ENCODE data around the gene AP3B2. TPM values are rescaled to one million over a fixed set of nuclear protein-coding genes. Genes with fewer than 3 reads are reported as not detected.

Gene AP3B2
- total and polyA plus RNA-seq, 4 donors: 0.10 to 0.33 TPM; not detected in 2

DNA sequence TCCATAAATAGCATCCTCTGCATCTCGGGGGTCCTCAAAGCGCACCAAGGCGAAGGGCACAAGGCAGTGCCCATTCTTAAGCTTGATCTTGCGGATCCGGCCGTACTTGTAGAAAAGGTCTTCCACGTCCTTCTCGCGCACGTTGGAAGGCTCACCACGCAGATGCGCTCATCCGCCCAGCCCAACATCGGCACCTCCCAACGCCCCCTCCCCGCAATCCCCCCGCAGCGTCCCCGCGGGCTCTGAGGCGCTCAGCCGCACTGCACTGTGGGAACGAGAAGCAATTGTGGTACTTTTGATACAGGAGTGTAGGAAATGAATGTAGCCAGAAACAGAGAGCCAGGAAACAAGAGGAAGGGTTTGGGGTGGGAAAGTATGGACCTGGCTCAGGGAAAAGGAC lies 17.5 kb downstream of the AP3B2 start:
- Histone ChIP-seq H3K9ac (ENCODE audit: low read depth in 1 of 2, low read length in 2 of 2) (no peak overlapping the region), H3K27me3 (ENCODE audit: control insufficient read depth in 4 of 4, insufficient read depth in 4 of 4, low read length in 3 of 4) (peaks cover 0 to 2% (median 0%) of the 10 kb centered on the region in 4 donors), H3K9me3 (ENCODE audit: control insufficient read depth in 4 of 4, low read length in 3 of 4) (no peaks in the 10 kb centered on the region), H3K27ac (ENCODE audit: low read depth in 1 of 2, low read length in 2 of 2) (no peak overlapping the region), H3K36me3 (ENCODE audit: control insufficient read depth in 4 of 4, insufficient read depth in 3 of 4, low read depth in 1 of 4, low read length in 3 of 4) (no peaks in the 10 kb centered on the region), H3K4me1 (ENCODE audit: control insufficient read depth in 4 of 4, insufficient read depth in 4 of 4, low read length in 3 of 4) (no peaks in the 10 kb centered on the region), H3K4me3 (ENCODE audit: low read depth in 1 of 3, low read length in 3 of 3) (no peak overlapping the region)
- DNase-seq (ENCODE audit: low spot score): no peak
- WGBS: 85% methylated on average over 23 of the region's 23 CpGs
- no peak for TF ChIP-seq YY1 (IDR thresholded peaks at IDR 0.05)
- TF ChIP-seq TAF1 (conservative IDR thresholded peaks at IDR 0.05): no peak
- no peak for TF ChIP-seq RXRA (IDR thresholded peaks at IDR 0.05)
- TF ChIP-seq, protein P1, sequence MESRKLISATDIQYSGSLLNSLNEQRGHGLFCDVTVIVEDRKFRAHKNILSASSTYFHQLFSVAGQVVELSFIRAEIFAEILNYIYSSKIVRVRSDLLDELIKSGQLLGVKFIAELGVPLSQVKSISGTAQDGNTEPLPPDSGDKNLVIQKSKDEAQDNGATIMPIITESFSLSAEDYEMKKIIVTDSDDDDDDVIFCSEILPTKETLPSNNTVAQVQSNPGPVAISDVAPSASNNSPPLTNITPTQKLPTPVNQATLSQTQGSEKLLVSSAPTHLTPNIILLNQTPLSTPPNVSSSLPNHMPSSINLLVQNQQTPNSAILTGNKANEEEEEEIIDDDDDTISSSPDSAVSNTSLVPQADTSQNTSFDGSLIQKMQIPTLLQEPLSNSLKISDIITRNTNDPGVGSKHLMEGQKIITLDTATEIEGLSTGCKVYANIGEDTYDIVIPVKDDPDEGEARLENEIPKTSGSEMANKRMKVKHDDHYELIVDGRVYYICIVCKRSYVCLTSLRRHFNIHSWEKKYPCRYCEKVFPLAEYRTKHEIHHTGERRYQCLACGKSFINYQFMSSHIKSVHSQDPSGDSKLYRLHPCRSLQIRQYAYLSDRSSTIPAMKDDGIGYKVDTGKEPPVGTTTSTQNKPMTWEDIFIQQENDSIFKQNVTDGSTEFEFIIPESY (IDR thresholded peaks at IDR 0.05): no peak

- no peak for DNase-seq (ENCODE audit: low spot score)
- no peaks in the 10 kb centered on the region for H3K4me1 ChIP-seq (ENCODE audit: control insufficient read depth in 4 of 4, insufficient read depth in 4 of 4, low read length in 3 of 4)
- no peak overlapping the region for H3K27ac ChIP-seq (ENCODE audit: low read depth in 1 of 2, low read length in 2 of 2)
- TF ChIP-seq NR2F2 (IDR thresholded peaks at IDR 0.05) (no peak), HNF4G (IDR thresholded peaks at IDR 0.05) (no peak), TAF1 (conservative IDR thresholded peaks at IDR 0.05) (no peak), HNF4A (conservative IDR thresholded peaks at IDR 0.05) (no peak), JUND (IDR thresholded peaks at IDR 0.05) (no peak)
- no peaks in the 10 kb centered on the region for H3K9me3 ChIP-seq (ENCODE audit: control insufficient read depth in 4 of 4, low read length in 3 of 4)
- H3K36me3 ChIP-seq (ENCODE audit: control insufficient read depth in 4 of 4, insufficient read depth in 3 of 4, low read depth in 1 of 4, low read length in 3 of 4): no peaks in the 10 kb centered on the region
- H3K4me3 ChIP-seq (ENCODE audit: low read depth in 1 of 3, low read length in 3 of 3): no peak overlapping the region
- peaks cover 0 to 2% (median 0%) of the 10 kb centered on the region in 4 donors for H3K27me3 ChIP-seq (ENCODE audit: control insufficient read depth in 4 of 4, insufficient read depth in 4 of 4, low read length in 3 of 4)
- WGBS: 95% methylated on average over 8 of the region's 8 CpGs
- no peak overlapping the region for H3K9ac ChIP-seq (ENCODE audit: low read depth in 1 of 2, low read length in 2 of 2)
These were observed 20.5 kb downstream of the AP3B2 start for GRCh38 chr15:82689147-82689546.

GRCh38 chr15:82688691-82689090 lies 21.0 kb downstream of the AP3B2 start:
- 84% methylated on average over 10 of the region's 10 CpGs for WGBS
- TF ChIP-seq RXRA (IDR thresholded peaks at IDR 0.05): no peak
- no peak for TF ChIP-seq SP1 (IDR thresholded peaks at IDR 0.05)
- TF ChIP-seq TAF1 (conservative IDR thresholded peaks at IDR 0.05): no peak
- no peak for TF ChIP-seq ATF3 (IDR thresholded peaks at IDR 0.05)
- TF ChIP-seq, protein P2, sequence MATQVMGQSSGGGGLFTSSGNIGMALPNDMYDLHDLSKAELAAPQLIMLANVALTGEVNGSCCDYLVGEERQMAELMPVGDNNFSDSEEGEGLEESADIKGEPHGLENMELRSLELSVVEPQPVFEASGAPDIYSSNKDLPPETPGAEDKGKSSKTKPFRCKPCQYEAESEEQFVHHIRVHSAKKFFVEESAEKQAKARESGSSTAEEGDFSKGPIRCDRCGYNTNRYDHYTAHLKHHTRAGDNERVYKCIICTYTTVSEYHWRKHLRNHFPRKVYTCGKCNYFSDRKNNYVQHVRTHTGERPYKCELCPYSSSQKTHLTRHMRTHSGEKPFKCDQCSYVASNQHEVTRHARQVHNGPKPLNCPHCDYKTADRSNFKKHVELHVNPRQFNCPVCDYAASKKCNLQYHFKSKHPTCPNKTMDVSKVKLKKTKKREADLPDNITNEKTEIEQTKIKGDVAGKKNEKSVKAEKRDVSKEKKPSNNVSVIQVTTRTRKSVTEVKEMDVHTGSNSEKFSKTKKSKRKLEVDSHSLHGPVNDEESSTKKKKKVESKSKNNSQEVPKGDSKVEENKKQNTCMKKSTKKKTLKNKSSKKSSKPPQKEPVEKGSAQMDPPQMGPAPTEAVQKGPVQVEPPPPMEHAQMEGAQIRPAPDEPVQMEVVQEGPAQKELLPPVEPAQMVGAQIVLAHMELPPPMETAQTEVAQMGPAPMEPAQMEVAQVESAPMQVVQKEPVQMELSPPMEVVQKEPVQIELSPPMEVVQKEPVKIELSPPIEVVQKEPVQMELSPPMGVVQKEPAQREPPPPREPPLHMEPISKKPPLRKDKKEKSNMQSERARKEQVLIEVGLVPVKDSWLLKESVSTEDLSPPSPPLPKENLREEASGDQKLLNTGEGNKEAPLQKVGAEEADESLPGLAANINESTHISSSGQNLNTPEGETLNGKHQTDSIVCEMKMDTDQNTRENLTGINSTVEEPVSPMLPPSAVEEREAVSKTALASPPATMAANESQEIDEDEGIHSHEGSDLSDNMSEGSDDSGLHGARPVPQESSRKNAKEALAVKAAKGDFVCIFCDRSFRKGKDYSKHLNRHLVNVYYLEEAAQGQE (IDR thresholded peaks at IDR 0.05): no peak
- no peak for TF ChIP-seq GABPA (IDR thresholded peaks at IDR 0.05 in 1 of 2, conservative IDR thresholded peaks at IDR 0.05 in 1 of 2)
- no peak for TF ChIP-seq EGR1 (IDR thresholded peaks at IDR 0.05; ENCODE audit: low read depth in 2 of 2)
- no peak for TF ChIP-seq HNF4A (conservative IDR thresholded peaks at IDR 0.05)
- TF ChIP-seq NR2F2 (IDR thresholded peaks at IDR 0.05): no peak
- TF ChIP-seq FOXA2 (IDR thresholded peaks at IDR 0.05): no peak
- TF ChIP-seq YY1 (IDR thresholded peaks at IDR 0.05): no peak
- TF ChIP-seq, protein P3, sequence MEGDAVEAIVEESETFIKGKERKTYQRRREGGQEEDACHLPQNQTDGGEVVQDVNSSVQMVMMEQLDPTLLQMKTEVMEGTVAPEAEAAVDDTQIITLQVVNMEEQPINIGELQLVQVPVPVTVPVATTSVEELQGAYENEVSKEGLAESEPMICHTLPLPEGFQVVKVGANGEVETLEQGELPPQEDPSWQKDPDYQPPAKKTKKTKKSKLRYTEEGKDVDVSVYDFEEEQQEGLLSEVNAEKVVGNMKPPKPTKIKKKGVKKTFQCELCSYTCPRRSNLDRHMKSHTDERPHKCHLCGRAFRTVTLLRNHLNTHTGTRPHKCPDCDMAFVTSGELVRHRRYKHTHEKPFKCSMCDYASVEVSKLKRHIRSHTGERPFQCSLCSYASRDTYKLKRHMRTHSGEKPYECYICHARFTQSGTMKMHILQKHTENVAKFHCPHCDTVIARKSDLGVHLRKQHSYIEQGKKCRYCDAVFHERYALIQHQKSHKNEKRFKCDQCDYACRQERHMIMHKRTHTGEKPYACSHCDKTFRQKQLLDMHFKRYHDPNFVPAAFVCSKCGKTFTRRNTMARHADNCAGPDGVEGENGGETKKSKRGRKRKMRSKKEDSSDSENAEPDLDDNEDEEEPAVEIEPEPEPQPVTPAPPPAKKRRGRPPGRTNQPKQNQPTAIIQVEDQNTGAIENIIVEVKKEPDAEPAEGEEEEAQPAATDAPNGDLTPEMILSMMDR (IDR thresholded peaks at IDR 0.05; ENCODE audit: low read depth, low read length, missing input control): no peak
- TF ChIP-seq RAD21 (IDR thresholded peaks at IDR 0.05): no peak
- TF ChIP-seq FOXA1 (IDR thresholded peaks at IDR 0.05): no peak
- H3K27me3 ChIP-seq (ENCODE audit: control insufficient read depth in 4 of 4, insufficient read depth in 4 of 4, low read length in 3 of 4): peaks cover 0 to 2% (median 0%) of the 10 kb centered on the region in 4 donors
- H3K36me3 ChIP-seq (ENCODE audit: control insufficient read depth in 4 of 4, insufficient read depth in 3 of 4, low read depth in 1 of 4, low read length in 3 of 4): no peaks in the 10 kb centered on the region
- no peak overlapping the region for H3K4me3 ChIP-seq (ENCODE audit: low read depth in 1 of 3, low read length in 3 of 3)
- no peaks in the 10 kb centered on the region for H3K9me3 ChIP-seq (ENCODE audit: control insufficient read depth in 4 of 4, low read length in 3 of 4)
- DNase-seq (ENCODE audit: low spot score): no peak
- no peak overlapping the region for H3K9ac ChIP-seq (ENCODE audit: low read depth in 1 of 2, low read length in 2 of 2)
- H3K27ac ChIP-seq (ENCODE audit: low read depth in 1 of 2, low read length in 2 of 2): no peak overlapping the region
- H3K4me1 ChIP-seq (ENCODE audit: control insufficient read depth in 4 of 4, insufficient read depth in 4 of 4, low read length in 3 of 4): no peaks in the 10 kb centered on the region

Measured in liver (tissue), 9 donors.